Ovary (tissue), 3 donors: Measurements from ENCODE around the gene NCAN.

Experiments
- POLR2A ChIP-seq: fragments of 450-650 bp; IDR thresholded peaks from one replicate; pipeline ENCODE4 v1.6.1; 2017; ENCODE audit warnings: antibody characterized with exemption, mild to moderate bottlenecking, moderate library complexity
- TF ChIP-seq, protein P1 (sequence below), 3 donors: fragments of 450-650 bp in 2 of 3; fragments of 200-600 bp in 1 of 3; IDR thresholded peaks; one replicate each; pipeline versions ENCODE4 v1.5.1 to v1.8.0; 2016 to 2022; ENCODE audit warnings: antibody characterized with exemption in 3 of 3, mild to moderate bottlenecking in 1 of 3
- donor health status: DM: no; HTN: no; CAD: no.

- TF ChIP-seq, protein P1, sequence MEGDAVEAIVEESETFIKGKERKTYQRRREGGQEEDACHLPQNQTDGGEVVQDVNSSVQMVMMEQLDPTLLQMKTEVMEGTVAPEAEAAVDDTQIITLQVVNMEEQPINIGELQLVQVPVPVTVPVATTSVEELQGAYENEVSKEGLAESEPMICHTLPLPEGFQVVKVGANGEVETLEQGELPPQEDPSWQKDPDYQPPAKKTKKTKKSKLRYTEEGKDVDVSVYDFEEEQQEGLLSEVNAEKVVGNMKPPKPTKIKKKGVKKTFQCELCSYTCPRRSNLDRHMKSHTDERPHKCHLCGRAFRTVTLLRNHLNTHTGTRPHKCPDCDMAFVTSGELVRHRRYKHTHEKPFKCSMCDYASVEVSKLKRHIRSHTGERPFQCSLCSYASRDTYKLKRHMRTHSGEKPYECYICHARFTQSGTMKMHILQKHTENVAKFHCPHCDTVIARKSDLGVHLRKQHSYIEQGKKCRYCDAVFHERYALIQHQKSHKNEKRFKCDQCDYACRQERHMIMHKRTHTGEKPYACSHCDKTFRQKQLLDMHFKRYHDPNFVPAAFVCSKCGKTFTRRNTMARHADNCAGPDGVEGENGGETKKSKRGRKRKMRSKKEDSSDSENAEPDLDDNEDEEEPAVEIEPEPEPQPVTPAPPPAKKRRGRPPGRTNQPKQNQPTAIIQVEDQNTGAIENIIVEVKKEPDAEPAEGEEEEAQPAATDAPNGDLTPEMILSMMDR (IDR thresholded peaks at IDR 0.05) = no peak
- no peak for TF ChIP-seq POLR2A
These were observed 83.2 kb downstream of the NCAN start for GRCh38 chr19:19294914-19295313.
